HG03558 (cell line): Measurements from ENCODE around the gene AMPD3.

Source experiments
- ATAC-seq: cut with Tn5 transposase; IDR thresholded peaks from one replicate; pipeline ENCODE4 v1.9.1; 2021; ENCODE audit warnings: moderate number of reproducible peaks; ENCODE audit not compliant: unreplicated experiment; ENCODE audit errors: extremely low read depth

Gene AMPD3

DNA sequence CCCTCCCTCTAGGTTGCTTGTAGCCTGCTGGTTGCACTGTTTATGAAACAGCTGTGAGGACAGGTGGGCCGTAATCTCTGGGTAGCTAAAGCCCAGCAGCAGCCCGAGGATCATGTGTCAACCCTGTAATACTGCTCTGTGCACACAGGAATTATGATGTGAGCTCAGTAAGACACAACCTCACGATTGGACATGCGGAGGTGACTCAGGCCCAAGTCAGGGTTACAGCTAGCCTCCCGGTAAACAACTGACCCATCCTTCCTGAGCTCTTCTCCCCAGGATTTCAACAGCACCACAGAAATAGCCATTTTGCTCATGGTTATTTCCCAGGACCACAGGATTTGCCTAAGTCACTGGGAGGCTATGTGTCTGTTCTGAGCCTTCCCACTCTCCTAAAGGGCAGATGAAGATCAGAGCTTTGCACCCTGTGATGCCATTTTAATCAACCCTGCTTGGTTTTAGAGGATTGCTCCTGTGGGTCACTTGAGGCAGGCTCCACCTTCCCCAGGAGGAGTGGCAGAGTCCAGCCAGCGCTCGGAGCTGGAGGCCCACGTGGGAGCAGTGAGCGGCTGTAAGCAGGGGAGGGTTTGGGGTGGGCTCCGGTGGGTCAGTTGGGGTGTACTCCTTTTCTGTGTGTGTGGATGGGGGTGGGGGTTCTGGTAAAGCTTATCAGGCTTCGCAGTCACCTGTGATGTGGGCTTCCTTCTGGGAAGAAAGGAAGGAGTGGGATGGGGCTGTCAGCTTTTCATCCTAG lies at the start of gene AMPD3:
TSS of gene AMPD3 (plus strand) at position 387 of the 754 bp plus-strand sequence. CDS start 6,256 bp downstream, outside the sequence.
- no peak for ATAC-seq

DNA sequence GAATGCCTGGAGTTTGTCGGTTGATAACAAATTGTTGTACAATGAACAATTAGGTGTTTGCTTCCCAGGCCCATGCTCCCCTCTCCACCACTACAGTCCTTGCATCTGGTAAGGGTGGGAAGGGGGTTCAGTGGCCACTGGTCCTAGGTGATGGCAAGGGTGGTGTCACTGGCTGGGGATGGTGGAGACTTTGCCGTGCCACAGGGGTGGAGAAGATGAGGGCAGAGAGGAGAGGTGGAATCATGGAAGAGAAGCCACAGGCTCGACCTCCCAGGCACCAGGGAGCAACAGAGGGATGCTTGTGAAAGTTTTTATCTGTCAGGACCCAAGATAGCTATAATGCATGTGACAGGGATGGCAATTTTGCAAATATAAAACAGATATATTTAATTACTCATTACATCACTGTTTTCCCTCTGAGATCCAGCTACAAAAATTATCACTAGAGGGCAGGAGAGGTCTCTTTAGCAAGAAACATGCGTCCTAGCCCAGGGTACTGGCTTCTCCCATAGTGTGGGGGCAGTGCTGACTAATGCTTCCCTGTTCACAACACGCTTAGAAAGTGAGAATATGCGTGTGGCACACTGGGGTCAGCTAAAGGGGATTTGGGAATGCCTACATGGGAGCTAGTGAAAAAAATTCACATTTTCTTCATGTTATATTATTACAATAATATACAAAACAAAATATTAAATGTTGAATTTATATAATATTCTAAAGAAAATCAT lies 49.0 kb upstream of the AMPD3 start:
- ATAC-seq, result no peak

DNA sequence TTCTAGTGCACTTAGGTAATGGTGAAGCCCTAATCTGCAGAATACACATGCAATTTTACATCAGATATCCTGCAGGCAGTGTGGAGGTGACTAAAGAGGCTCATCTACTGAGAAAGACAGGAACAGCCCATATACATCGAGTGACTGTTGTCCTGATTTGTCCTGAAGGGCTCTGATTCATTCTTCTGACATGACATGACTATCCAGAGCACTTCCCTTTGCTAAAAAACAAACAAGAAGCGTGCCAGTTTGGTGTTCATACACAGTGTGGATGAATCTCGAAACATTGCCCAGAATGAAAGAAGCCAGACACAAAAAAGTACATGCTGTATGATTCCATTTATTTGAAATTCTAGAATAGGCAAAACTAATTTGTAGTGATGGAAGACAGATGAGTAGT lies 48.0 kb upstream of the AMPD3 start:
- no peak for ATAC-seq

DNA sequence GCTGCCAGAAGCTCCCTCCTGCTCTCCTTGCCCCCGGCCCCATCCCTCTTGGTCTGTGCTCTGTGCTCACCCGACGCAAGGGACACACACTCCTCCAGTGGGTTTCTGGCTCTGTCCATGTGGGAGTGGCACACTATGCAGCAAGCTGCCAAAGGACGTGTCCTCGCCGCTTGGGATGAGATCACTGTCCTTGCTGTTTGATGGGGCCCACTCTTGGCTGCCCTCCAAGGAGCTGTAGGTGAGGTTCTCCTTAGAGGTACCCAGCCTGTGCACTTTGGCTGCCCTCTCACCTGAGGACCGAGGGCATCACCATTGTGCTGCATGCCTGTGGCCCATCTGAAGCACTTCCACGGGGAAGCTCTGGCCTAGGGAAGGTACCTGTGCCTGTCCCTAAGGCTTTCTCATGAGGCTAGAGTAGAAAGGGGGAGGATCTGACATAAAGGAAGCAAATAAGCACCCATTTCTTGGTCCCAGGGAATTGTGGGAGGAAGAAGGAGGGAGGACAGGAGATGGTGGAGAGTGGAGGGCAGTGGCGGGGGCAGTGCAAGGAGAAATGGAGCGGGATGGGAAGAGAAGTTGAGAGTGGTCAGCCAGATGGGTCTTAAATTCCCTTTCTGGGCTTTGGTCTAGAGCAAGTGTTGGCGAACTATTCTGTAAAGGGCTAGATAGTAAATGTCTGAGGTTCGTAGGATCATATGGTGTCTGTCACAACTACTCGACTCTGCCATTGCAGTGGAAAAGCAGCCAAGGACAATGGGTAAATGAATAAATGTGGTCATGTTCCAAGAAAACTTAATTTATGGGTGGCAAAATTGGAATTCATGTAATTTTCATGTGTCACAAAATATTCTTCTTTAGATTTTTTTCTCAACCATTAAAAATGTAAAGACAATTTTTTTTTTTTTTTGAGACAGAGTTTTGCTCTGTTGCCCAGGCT lies 47.0 kb upstream of the AMPD3 start:
- no peak for ATAC-seq

DNA sequence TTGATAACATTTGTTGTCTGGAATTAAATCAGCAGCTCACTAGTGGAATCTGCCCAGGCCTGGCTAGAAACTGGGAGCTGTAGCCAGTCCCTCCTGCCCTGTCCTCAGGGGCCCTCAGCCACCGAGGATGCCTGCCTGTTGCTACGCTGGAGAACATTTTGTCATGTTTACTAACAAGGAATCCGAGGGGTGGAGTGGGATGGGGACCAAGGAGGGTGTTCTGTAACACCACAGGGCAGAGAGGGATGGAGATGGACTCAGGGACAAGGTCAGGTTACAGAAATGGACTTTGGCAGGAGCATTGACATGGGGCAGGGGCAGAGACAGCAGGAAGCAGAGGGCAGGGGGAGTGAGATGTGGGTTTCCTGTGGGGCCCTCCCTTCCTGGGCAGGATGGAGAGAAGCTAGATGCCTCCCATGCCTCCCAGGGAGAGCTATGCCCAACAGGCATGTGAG lies 45.8 kb upstream of the AMPD3 start:
- no peak for ATAC-seq

DNA sequence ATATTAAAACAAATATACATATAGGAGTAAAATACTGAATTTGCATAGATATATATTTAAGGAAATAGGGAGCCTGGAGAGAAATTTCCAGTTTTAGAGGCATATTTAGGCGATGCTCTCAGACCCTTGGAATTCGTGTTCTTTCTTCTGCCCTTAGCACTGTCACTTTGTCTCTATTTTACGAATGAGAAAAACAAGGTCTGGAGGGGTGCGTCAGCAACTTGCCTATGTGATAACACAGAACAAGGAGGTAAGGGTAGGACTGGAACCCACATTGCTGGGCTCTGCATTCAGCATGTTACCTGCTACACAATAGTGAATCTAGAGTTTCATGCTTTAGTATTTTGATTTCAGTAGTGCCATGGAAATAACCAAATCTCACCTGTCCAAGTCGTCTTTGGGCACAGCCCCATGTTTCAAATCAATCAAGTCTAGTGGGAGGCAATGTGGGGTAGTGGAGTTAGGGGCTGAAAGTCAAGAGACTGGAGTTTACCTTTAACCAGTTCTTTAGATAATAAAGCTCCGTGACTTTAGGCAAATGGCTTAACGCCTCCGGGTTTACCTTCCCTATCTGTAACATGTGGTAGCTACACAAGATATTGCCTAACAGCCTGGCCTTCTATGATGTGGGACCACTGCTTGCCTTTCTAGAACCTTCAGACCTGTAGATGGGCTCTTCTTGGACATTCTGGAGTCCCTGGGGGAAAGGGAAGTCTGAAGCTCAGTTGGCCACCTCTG lies 44.8 kb upstream of the AMPD3 start:
- no peak for ATAC-seq

DNA sequence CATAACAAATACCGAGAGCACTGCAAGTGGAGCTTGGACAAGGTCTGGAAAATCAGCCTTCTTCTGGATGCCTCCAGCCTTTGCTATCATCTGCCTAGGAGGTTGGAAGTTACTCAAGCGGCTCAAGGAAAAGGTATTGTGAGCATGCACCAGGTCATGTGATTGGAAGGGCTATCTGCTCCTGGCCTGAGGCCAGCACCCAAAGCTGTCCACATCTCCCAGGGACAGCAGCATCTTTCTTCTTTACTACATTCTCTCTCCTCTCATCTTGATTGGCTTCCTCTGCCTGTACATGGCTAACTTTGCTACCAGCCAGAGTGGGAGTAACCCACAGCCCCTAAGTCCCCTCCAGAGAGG lies 44.2 kb upstream of the AMPD3 start:
- ATAC-seq, result no peak

DNA sequence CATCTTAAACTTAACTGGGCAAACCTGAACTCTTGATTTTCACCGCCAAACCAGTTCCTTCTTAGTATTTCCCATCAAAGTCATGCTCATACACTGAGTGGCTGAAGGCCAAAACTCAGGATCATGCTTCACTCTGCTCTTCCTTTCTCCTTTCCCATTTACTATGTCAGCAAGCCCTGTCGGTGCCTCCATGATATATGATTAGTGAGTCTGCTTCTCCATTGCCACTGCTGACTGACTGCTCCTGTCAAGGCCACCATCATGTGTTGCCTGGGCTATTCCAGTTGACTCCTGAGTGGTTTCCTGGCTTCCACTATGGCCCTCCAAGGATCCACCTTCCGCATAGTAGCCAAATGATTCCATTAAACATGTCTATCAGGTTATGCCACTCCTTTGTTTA lies 42.8 kb upstream of the AMPD3 start:
- ATAC-seq, result no peak

DNA sequence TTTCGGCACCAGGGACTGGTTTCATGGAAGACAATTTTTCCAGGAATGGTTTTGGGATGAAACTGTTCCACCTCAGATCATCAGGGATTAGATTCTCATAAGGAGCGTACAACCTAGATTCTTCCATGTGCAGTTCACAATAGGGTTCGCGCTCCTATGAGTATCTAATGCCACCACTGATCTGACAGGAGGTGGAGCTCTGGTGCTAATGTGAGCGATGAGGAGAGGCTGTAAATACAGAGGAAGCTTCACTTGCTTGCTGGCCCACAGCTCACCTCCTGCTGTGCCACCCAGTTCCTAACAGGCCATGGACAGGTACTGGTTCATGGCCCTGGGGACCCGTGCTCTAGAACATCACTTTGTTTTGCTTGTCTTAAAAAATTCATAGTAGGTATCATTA lies 41.8 kb upstream of the AMPD3 start:
- ATAC-seq, result no peak

DNA sequence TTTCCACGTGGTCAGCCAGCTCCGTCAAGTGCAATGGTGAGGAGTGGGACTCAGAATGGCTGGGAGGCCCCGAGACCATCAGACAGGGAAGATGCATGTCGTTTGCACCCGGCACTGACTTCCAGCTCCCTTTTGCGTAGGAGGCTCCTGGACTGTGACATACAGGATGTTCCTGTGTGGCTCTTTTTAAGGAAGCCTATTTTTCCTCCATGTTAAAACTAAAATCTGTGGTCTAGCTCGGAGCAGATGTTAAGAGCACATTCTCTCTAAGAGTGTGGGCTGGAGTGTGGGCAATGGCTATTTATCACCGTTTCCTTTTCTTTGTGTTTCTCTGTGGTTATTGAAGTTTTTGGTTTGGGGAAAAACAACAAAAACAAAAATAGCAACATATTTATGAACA lies 40.9 kb upstream of the AMPD3 start:
- ATAC-seq, result no peak

DNA sequence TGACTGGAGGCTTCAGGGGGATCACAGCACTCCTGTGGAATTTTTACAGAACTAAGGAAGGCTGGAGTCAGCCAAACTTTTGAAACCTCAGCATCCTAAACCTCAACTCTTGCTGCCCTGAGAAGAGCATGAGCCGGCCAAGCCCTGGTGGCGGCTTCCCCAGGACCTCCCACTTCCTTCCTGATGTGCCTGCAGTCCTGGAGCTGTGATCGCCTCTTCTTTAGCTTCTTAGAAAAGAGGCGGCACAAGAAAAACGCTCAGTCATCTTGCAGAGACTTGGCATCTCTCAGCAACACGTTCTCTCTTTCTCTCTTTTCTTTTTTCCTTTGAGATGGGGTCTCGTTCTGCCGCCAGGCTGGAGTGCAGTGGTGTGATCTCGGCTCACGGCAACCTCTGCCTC lies 40.4 kb upstream of the AMPD3 start:
- no peak for ATAC-seq

DNA sequence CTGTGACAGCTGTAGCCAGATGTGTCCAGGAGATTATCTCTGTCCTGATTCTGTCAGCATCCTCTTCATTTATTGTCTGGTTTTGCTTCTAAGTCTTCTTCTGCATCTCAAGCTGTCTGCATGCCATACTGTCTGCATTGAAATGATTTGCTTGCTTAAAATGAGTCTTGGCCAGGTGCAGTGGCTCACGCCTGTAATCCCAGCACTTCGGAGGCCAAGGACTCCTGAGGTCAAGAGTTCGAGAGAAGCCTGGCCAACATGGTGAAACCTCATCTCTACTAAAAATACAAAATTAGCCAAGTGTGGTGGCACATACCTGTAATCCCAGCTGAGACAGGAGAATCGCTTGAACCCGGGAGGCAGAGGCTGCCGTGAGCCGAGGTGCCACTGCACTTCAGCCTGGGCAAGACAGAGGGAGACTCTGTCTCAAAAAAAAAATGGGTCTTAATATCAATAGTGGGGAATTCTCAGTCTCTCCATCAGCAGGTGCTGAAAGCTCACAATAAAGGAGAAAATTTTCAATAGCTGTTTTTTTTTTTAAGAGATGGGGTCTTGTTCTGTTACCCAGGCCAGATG lies 39.2 kb upstream of the AMPD3 start:
- no peak for ATAC-seq

DNA sequence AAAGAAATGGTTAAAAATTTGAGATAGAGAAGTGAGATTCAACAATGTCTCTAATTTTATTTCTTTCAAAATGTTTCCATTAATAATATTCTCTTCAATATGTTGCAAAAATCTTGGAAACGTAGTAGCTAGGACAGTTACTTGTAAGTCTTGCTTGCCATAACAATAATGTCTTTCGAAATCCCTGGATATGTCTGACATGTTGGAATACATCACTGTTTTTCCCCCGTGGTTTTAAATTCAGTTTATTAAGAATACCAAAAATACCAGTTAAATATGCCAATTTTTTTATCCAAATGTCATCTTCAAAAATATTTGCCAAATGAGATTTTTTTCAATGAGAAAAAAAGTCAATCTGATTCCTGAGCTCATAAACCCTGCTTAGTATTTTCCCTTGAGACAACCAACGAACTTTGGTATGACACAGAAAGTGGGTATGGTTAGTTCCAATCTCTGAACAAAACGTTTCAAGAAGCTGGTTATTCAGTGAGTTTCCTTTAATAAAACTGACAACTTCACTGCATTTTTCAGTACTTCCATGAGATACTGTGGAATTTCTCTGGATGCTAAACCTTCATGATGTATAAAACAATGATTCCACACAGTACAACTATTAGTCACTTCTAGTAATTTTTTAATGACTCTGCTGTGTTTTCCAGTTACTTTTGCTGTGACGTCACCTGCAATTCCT lies 36.7 kb upstream of the AMPD3 start:
- no peak for ATAC-seq

DNA sequence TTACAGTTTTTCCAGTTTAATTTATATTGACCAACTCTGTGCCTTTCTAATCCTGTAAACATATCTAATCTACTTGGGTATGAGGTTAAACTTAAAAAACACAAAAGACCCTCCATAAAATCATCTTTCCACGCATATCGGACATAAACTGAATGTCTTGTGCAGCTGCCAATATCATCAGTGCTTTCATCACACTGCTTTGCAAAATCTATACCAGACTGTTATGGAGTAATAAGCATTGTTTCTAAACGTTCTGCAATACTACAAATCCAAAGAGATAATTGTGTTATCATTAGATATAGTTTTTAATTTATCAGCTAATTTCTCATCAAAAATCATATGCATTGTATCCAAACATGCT lies 36.1 kb upstream of the AMPD3 start:
- no peak for ATAC-seq

DNA sequence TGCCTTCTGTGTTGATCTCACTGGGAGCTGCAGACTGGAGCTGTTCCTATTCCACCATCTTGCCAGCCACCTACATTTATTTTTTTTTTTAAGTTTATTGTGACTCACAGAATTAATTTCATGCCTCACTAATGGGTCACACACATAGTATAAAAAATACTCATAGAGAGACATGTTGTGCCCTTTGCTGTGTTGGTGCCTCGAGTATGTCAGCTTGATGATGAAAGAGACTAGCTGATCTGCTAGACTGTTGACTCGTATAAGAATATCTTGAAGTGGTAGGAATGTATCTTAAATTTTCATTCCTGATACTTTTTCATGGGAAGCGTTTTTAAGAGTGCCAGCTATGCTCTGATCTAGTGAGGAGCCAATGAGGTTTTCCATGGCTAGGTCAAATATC lies 28.6 kb upstream of the AMPD3 start:
- no peak for ATAC-seq

DNA sequence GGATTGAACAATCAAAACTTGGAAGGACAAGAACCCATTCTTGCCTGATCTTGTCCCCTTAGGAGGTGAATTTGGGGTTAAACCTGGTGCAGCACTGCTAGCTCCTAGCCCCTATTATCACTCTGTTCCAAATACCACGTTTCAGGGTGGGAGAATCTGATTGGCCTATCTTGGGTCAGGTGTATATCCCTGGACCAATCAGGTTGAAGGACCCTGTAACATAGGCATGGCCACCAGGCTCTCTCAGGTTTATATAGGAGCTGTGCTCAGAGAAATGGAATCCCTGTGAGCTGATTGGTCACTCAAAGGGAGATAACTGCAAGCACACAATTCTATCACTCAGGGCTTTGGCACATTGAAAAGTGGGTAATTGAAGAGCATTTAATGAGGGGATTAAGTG lies 26.6 kb upstream of the AMPD3 start:
- no peak for ATAC-seq

DNA sequence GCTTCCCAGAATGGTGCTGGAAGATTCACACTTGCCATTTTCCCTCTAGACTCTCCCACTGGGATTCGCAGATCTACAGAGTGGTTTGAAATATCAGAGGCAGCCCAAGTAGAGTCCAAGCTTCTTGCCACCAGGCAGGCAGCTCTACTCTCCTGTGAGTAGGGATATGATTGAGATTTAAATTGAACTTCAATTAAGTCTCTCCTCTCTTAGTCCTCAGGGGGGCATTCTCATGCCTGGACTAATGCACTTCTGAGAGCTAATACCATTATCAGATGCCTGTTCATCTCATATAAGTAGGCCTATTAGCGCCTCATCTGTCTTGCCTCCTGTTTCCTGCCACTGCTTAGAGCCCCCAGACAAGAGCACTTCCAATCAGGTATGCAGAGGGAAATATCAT lies 25.5 kb upstream of the AMPD3 start:
- ATAC-seq, result no peak

DNA sequence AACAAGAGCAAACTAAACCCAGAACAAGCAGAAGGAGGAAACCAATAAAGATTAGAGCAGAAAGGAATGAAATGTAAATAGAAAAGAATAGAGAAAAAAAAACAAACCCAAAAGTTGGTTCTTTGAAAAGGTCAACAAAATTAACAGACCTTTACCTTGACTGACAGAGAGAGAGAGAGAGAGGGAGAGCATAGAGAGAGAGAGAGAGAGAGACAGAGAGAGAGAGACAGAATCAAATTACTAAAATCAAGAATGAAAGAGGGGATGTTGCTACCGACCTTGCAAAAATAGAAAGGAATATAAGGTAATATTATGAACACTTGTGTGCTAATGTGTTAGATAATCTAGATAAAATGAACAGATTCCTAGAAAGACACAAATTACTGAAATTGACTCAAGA lies 22.6 kb upstream of the AMPD3 start:
- ATAC-seq, result no peak

DNA sequence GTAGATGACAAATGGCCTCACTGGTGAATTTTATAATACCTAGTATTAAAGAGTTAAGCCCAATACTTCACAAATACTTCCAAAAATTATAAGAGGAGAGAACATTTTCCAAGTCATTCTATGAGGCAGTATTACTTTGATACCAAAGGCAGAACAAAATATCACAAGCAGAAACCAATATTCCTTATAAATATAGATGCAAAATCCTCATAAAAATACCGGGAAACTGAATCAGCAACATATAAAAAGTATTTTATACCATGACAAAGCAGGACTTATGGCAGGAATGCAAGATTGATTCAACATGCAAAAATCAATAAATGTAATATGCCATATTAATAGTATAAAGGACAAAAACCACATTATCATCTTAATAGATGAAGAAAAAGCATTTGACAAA lies 22.1 kb upstream of the AMPD3 start:
- ATAC-seq, result no peak
